Neural cell (in vitro differentiated cells): ENCODE measurements around the gene EFCAB12. TPM values are rescaled to one million over a fixed set of nuclear protein-coding genes. Genes with fewer than 3 reads are reported as not detected.

Experiments
- H2AFZ ChIP-seq: fragments of 200-600, 300-800 bp; sonication (generic), shearing (Covaris generic); 2 replicates; pipeline ENCODE4 v1.6.0; 2014; ENCODE audit warnings: low read depth, mild to moderate bottlenecking, antibody characterized with exemption, low read length, moderate library complexity
- H3F3A ChIP-seq: fragments of 200-600 bp; shearing (Covaris generic); 2 replicates; pipeline ENCODE4 v1.6.1; 2016; ENCODE audit warnings: mild to moderate bottlenecking, moderate library complexity, mixed read lengths, antibody characterized with exemption, low read length; ENCODE audit not compliant: insufficient read depth, poor library complexity, severe bottlenecking
- H3K27ac ChIP-seq: fragments of 200-600, 300-800 bp; sonication (generic), shearing (Covaris generic); 2 replicates; pipeline ENCODE4 v1.5.1; 2014; ENCODE audit warnings: mild to moderate bottlenecking, low read length, moderate library complexity
- H3K27me3 ChIP-seq: fragments of 300-800, 200-600 bp; sonication (generic), shearing (Covaris generic); 2 replicates; pipeline ENCODE4 v1.6.0; 2014; ENCODE audit warnings: mild to moderate bottlenecking, low read depth, low read length, moderate library complexity; ENCODE audit not compliant: insufficient read depth
- H3K36me3 ChIP-seq: fragments of 300-800, 200-600 bp; sonication (generic), shearing (Covaris generic); 2 replicates; pipeline ENCODE4 v1.5.1; 2014; ENCODE audit warnings: mild to moderate bottlenecking, antibody characterized with exemption, low read length, moderate library complexity; ENCODE audit not compliant: insufficient read depth
- H3K4me2 ChIP-seq: fragments of 300-800, 200-600 bp; sonication (generic), shearing (Covaris generic); 2 replicates; pipeline ENCODE4 v1.6.0; 2014; ENCODE audit warnings: mild to moderate bottlenecking, low read length
- H3K4me3 ChIP-seq: fragments of 300-800, 200-600 bp; sonication (generic), shearing (Covaris generic); 2 replicates; pipeline ENCODE4 v1.5.1; 2014; ENCODE audit warnings: mild to moderate bottlenecking, low read length, moderate library complexity
- H3K79me2 ChIP-seq: fragments of 200-600 bp; shearing (Covaris generic); replicated peaks from 2 replicates; pipeline ENCODE4 v1.6.0; 2014; ENCODE audit warnings: mild to moderate bottlenecking, low read length, moderate library complexity; ENCODE audit not compliant: insufficient read depth
- H3K9ac ChIP-seq: fragments of 300-800, 200-600 bp; sonication (generic), shearing (Covaris generic); 2 replicates; pipeline ENCODE4 v1.6.1; 2016; ENCODE audit warnings: mild to moderate bottlenecking, low read length, mixed read lengths
- H3K9me2 ChIP-seq: fragments of 200-600 bp; shearing (Covaris generic); 2 replicates; pipeline ENCODE4 v1.6.1; 2016; ENCODE audit warnings: mild to moderate bottlenecking, low read length, mixed read lengths; ENCODE audit not compliant: insufficient read depth
- H3K9me3 ChIP-seq: fragments of 200-600, 300-800 bp; sonication (generic), shearing (Covaris generic); 2 replicates; pipeline ENCODE4 v1.6.1; 2016; ENCODE audit warnings: mild to moderate bottlenecking, mixed run types, low read length, moderate library complexity, mixed read lengths
- H4K20me1 ChIP-seq: fragments of 200-600 bp; shearing (Covaris generic); 2 replicates; pipeline ENCODE4 v1.6.1; 2016; ENCODE audit warnings: mild to moderate bottlenecking, mixed run types; ENCODE audit not compliant: insufficient read depth
- CTCF ChIP-seq: fragments of 450-650 bp; IDR thresholded peaks from 2 replicates; pipeline ENCODE4 v1.5.1; 2014; ENCODE audit warnings: antibody characterized with exemption, mild to moderate bottlenecking, moderate library complexity; ENCODE audit not compliant: poor library complexity, severe bottlenecking
- EP300 ChIP-seq: fragments of 450-650 bp; conservative IDR thresholded peaks from 2 replicates; pipeline ENCODE4 v1.6.1; 2014; ENCODE audit warnings: antibody characterized with exemption, mild to moderate bottlenecking, moderate library complexity; ENCODE audit not compliant: poor library complexity, severe bottlenecking
- EZH2 ChIP-seq: fragments of 200-600, 300-800 bp; shearing (Covaris generic), sonication (generic); IDR thresholded peaks from 2 replicates; pipeline ENCODE4 v1.6.1; 2014; ENCODE audit warnings: antibody characterized with exemption, low read length, borderline replicate concordance, mild to moderate bottlenecking; ENCODE audit not compliant: insufficient read depth, poor library complexity, severe bottlenecking
- MXI1 ChIP-seq: fragments of 450-650 bp; conservative IDR thresholded peaks from 2 replicates; pipeline ENCODE4 v1.6.1; 2014; ENCODE audit warnings: antibody characterized with exemption, mild to moderate bottlenecking; ENCODE audit not compliant: poor library complexity, severe bottlenecking
- POLR2AphosphoS5 ChIP-seq: IDR thresholded peaks from 2 replicates; pipeline ENCODE4 v1.6.1; 2012
- RAD21 ChIP-seq: fragments of 450-650 bp; conservative IDR thresholded peaks from 2 replicates; pipeline ENCODE4 v1.6.1; 2014; ENCODE audit warnings: antibody characterized with exemption, mild to moderate bottlenecking, moderate library complexity
- REST ChIP-seq: IDR thresholded peaks from 2 replicates; pipeline ENCODE4 v1.6.1; 2012; ENCODE audit warnings: borderline replicate concordance
- SMC3 ChIP-seq: fragments of 450-650 bp; conservative IDR thresholded peaks from 2 replicates; pipeline ENCODE4 v1.6.1; 2014; ENCODE audit warnings: antibody characterized with exemption, mild to moderate bottlenecking, moderate library complexity; ENCODE audit not compliant: poor library complexity
- TAF1 ChIP-seq: IDR thresholded peaks from 2 replicates; pipeline ENCODE4 v1.6.1; 2012; ENCODE audit warnings: low read depth
- polyA plus RNA-seq: library from polyadenylated mRNA; depleted of rRNA; stranded (reverse); fragments of >200 nt; gene quantifications from 2 replicates; pipeline ENCODE4 v1.2.3, GENCODE V29; 2014

EFCAB12 gene
- polyA plus RNA-seq, 1 donor from 2014 or later: 0.32 TPM

- H3K79me2 ChIP-seq: no peaks in the 10 kb centered on the region
- no peak overlapping the region for H3K27ac ChIP-seq
- no peak for TF ChIP-seq CTCF
- TF ChIP-seq TAF1: no peak
- TF ChIP-seq SMC3: no peak
- no peak for TF ChIP-seq EZH2
- no peak for TF ChIP-seq EP300
- TF ChIP-seq MXI1: no peak
- no peak for TF ChIP-seq REST
- no peak for TF ChIP-seq POLR2AphosphoS5
- no peak for TF ChIP-seq RAD21
Observed at GRCh38 chr3:129419476-129419875, 9.0 kb downstream of the EFCAB12 start.

GRCh38 chr3:129418041-129418973 is 10.1 kb downstream of the EFCAB12 start:
- H3K79me2 ChIP-seq: no peaks in the 10 kb centered on the region
- no peaks in the 10 kb centered on the region for H3K36me3 ChIP-seq
- H2AFZ ChIP-seq: no peak overlapping the region
- H3K9me3 ChIP-seq: no peaks in the 10 kb centered on the region
- TF ChIP-seq CTCF (no peak), EZH2 (no peak), EP300 (no peak)
- H3K27me3 ChIP-seq: no peaks in the 10 kb centered on the region
- H4K20me1 ChIP-seq: no peaks in the 10 kb centered on the region
- no peaks in the 10 kb centered on the region for H3F3A ChIP-seq
- no peak overlapping the region for H3K9ac ChIP-seq
- no peaks in the 10 kb centered on the region for H3K9me2 ChIP-seq
- no peak overlapping the region for H3K4me3 ChIP-seq
- H3K27ac ChIP-seq: no peak overlapping the region
- no peak overlapping the region for H3K4me2 ChIP-seq

More at GRCh38 chr3:129419476-129419875, 9.0 kb downstream of the EFCAB12 start:
- no peak overlapping the region for H3K9ac ChIP-seq
- no peaks in the 10 kb centered on the region for H4K20me1 ChIP-seq
- no peak overlapping the region for H2AFZ ChIP-seq
- no peaks in the 10 kb centered on the region for H3F3A ChIP-seq
- no peak overlapping the region for H3K4me3 ChIP-seq
- no peak overlapping the region for H3K4me2 ChIP-seq
- no peaks in the 10 kb centered on the region for H3K27me3 ChIP-seq
- H3K9me2 ChIP-seq: no peaks in the 10 kb centered on the region
- H3K9me3 ChIP-seq: no peaks in the 10 kb centered on the region
- no peaks in the 10 kb centered on the region for H3K36me3 ChIP-seq
